ENCODE measurements around the gene TRAF7. TPM values are rescaled to one million over a fixed set of nuclear protein-coding genes. Genes with fewer than 3 reads are reported as not detected.

Gene TRAF7
- total and polyA plus RNA-seq, 2 of the 13 experiments (the other 11 are each of a cell fraction or from before 2014, with no cell fraction given), result 47.9 to 65.6 TPM

DNA sequence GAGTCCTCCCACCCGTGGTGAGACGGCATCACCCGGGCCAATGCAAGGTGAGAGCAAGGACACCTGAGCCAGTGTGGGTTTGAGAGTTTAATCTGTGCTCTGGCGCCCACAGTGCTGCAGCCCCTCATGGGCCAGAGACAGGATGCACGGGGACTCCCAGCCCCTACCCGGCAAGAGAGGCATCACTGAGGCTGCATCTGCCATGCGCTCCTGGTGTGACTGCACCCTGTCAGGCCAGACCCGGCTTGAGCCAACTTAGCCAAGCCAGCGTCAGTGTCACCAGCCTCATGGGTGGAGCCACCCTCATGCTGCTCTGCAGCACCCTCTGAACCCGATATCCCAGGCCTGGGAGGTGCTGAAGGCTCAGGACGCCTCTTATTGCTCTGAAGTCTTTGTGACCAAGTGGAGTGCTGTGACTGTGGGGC is 56.4 kb downstream of the TRAF7 start (continued):
- TF ChIP-seq, protein P1, sequence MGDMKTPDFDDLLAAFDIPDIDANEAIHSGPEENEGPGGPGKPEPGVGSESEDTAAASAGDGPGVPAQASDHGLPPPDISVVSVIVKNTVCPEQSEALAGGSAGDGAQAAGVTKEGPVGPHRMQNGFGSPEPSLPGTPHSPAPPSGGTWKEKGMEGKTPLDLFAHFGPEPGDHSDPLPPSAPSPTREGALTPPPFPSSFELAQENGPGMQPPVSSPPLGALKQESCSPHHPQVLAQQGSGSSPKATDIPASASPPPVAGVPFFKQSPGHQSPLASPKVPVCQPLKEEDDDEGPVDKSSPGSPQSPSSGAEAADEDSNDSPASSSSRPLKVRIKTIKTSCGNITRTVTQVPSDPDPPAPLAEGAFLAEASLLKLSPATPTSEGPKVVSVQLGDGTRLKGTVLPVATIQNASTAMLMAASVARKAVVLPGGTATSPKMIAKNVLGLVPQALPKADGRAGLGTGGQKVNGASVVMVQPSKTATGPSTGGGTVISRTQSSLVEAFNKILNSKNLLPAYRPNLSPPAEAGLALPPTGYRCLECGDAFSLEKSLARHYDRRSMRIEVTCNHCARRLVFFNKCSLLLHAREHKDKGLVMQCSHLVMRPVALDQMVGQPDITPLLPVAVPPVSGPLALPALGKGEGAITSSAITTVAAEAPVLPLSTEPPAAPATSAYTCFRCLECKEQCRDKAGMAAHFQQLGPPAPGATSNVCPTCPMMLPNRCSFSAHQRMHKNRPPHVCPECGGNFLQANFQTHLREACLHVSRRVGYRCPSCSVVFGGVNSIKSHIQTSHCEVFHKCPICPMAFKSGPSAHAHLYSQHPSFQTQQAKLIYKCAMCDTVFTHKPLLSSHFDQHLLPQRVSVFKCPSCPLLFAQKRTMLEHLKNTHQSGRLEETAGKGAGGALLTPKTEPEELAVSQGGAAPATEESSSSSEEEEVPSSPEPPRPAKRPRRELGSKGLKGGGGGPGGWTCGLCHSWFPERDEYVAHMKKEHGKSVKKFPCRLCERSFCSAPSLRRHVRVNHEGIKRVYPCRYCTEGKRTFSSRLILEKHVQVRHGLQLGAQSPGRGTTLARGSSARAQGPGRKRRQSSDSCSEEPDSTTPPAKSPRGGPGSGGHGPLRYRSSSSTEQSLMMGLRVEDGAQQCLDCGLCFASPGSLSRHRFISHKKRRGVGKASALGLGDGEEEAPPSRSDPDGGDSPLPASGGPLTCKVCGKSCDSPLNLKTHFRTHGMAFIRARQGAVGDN (CRISPR knock-in tag; IDR thresholded peaks at IDR 0.05), result 0 out of 2 replicates have a peak, but pooled peaks have one; percentile 3
- TF ChIP-seq ZNF713 (CRISPR knock-in tag; IDR thresholded peaks at IDR 0.05), result no peak
- peak; percentile 92 for TF ChIP-seq AGO2 (optimal IDR thresholded peaks at IDR 0.05; ENCODE audit: low read depth, low read length)
- no peak for TF ChIP-seq YEATS4 (CRISPR knock-in tag; IDR thresholded peaks at IDR 0.05; ENCODE audit: borderline replicate concordance)
- peak; percentile 27 for TF ChIP-seq AGO1 (IDR thresholded peaks at IDR 0.05; ENCODE audit: low read depth, low read length, poor library complexity, severe bottlenecking)
- TF ChIP-seq SIN3A (IDR thresholded peaks at IDR 0.05; ENCODE audit: borderline replicate concordance, low read depth, low read length), result no peak
- TF ChIP-seq AKAP8 (CRISPR knock-in tag; IDR thresholded peaks at IDR 0.05), result peak; percentile 76; the same call in 1 of the 2 replicates
